ENCODE data around the gene PNO1. TPM values are rescaled to one million over a fixed set of nuclear protein-coding genes. Genes with fewer than 3 reads are reported as not detected.

The PNO1 gene
- total and polyA plus RNA-seq, 12 donors, result 6.0 to 25.5 (median 14.8) TPM

DNA sequence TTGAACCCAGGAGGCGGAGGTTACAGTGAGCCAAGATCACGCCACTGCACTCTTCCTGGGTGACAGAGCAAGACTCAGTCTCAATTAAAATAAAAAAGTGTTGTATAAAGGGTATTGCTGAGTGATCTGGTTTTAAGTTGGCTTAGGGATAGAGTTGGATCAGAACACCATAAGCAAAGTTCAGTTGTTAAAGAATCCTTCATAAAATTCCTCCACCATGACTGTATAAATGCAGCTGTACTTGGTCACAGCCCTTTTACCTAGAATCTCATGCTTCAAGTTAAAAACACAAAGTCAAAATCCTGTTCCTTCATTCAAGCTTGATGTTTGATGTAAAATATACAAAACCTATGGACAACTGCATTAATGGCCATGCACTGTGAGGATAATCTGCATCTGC is 33.4 kb upstream of the PNO1 start:
- intact Hi-C loops (cut with DNase I), result loop anchor here (5.0 to 10.0 kb wide), 3 partner anchors 120 to 318 kb away; partner anchors contain the start of gene PPP3R1 (in 1 of the 2)
- H3K9me3 ChIP-seq (replicated peaks in 1 of 3), result no peaks in the 10 kb centered on the region
- H3K4me1 ChIP-seq (replicated peaks in 1 of 2), result peaks cover 0 to 8% of the 10 kb centered on the region in 2 donors
- no peak overlapping the region for H3K4me3 ChIP-seq
- DNase-seq, result no peak
- TF ChIP-seq, protein P1, sequence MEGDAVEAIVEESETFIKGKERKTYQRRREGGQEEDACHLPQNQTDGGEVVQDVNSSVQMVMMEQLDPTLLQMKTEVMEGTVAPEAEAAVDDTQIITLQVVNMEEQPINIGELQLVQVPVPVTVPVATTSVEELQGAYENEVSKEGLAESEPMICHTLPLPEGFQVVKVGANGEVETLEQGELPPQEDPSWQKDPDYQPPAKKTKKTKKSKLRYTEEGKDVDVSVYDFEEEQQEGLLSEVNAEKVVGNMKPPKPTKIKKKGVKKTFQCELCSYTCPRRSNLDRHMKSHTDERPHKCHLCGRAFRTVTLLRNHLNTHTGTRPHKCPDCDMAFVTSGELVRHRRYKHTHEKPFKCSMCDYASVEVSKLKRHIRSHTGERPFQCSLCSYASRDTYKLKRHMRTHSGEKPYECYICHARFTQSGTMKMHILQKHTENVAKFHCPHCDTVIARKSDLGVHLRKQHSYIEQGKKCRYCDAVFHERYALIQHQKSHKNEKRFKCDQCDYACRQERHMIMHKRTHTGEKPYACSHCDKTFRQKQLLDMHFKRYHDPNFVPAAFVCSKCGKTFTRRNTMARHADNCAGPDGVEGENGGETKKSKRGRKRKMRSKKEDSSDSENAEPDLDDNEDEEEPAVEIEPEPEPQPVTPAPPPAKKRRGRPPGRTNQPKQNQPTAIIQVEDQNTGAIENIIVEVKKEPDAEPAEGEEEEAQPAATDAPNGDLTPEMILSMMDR (IDR thresholded peaks at IDR 0.05), result no peak
- TF ChIP-seq POLR2A (IDR thresholded peaks at IDR 0.05), result no peak
- H3K36me3 ChIP-seq (replicated peaks in 1 of 2), result no peaks in the 10 kb centered on the region
- no peak overlapping the region for H3K27ac ChIP-seq
- 49 to 100% (median 79%) methylated on average over 2 of the region's 2 CpGs for WGBS, 4 donors
- H3K27me3 ChIP-seq, result no peaks in the 10 kb centered on the region

DNA sequence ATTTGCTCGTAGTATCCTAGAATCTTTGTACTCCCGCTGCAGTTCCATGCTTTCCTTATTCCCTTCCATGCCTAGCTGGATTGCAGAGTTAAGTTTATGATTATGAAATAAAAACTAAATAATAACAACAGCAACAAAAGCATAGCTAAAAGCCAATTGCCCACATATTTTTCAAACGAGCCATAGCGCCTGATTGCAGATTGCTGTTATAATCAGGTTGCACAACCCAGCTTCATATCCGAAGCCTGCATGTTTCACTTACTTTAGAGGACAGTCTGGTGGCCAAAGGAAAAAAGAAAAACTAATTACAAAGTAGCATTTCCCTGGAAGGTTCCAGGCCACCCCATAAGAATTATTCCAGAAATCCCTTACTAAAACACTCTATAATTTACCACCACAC is 31.9 kb upstream of the PNO1 start:
- WGBS, 4 donors, result 77 to 91% (median 86%) methylated on average over 5 of the region's 5 CpGs
- H3K9me3 ChIP-seq (replicated peaks in 1 of 3), result no peaks in the 10 kb centered on the region
- no peak overlapping the region for H3K4me3 ChIP-seq
- H3K36me3 ChIP-seq (replicated peaks in 1 of 2), result no peaks in the 10 kb centered on the region
- H3K27me3 ChIP-seq, result no peaks in the 10 kb centered on the region
- no peak for TF ChIP-seq POLR2A (IDR thresholded peaks at IDR 0.05)
- DNase-seq, result no peak
- intact Hi-C loops (cut with DNase I), result loop anchor here (10.0 kb wide), 2 partner anchors 119 to 129 kb away; partner anchors contain the start of gene PPP3R1 (in 1 of the 2)
- H3K27ac ChIP-seq, result no peak overlapping the region
- H3K4me1 ChIP-seq (replicated peaks in 1 of 2), result peaks cover 0 to 8% of the 10 kb centered on the region in 2 donors

DNA sequence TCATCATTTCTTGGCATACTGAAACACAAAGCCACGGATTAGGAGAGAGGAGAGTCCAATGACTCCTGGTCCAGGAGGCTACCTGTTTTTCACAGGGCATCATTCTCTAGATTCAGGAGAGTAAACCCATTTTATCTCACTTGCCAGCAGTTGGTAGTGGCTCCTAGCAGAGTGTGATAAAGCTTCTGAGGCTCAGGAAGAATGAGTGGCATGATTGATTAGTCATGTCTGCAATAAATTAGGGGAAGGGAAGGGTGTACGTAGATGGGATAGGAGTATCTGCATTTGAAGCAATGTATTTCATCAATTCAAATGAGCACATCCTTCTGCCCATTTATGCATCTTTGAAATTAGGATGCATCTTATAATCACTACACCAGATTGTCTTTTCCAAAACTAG is 31.1 kb upstream of the PNO1 start:
- H3K27ac ChIP-seq, result no peak overlapping the region
- intact Hi-C loops (cut with DNase I), result loop anchor here (10.0 kb wide), 2 partner anchors 118 to 128 kb away; partner anchors contain the start of gene PPP3R1 (in 1 of the 2)
- TF ChIP-seq POLR2A (IDR thresholded peaks at IDR 0.05), result no peak
- TF ChIP-seq, protein P1 (IDR thresholded peaks at IDR 0.05), result no peak
- 59 to 85% (median 77%) methylated on average over 2 of the region's 2 CpGs for WGBS, 4 donors
- H3K36me3 ChIP-seq (replicated peaks in 1 of 2), result no peaks in the 10 kb centered on the region
- H3K9me3 ChIP-seq (replicated peaks in 1 of 3), result no peaks in the 10 kb centered on the region
- H3K27me3 ChIP-seq, result no peaks in the 10 kb centered on the region
- no peak for DNase-seq
- peaks cover 0 to 8% of the 10 kb centered on the region in 2 donors for H3K4me1 ChIP-seq (replicated peaks in 1 of 2)
- no peak overlapping the region for H3K4me3 ChIP-seq

DNA sequence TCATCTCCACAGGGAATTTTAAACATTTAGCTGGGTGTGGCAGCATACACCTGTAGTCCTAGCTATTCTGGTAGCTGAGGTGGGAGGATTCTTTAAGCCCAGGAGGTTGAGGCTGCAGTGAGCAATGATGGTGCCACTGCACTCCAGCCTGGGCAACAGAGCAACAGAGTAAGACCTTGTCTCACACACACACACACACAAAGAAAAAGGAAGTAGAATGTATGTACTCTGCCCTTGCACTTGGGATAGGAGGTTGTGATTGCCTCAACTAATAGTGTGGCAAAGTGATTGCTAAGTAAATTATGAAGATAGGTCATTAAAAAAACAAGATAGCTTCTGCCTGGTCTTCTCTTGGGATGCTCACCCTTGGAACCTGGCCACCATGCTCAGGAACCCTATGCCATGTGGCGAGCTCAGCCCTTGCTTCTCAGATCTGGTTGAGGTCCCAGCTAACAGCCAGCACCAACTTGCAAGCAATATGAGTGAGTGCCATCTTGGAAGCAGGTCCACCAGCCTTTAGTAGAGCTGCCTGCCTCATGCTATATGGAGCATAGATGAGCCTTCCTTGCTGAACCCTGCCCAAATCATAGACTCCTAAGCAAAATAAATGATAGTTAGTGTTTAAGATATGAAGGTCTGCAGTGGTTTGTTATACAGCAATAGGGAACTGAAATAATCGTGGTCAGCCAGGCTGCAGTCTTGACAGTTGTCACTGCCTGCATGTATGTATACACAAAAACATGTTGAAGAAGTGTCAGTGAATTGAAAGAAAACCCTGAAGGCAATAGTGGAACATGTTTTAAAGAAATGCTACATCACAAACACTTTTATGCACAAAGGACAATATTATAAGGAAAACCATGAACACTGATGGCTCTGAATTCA is 30.1 kb upstream of the PNO1 start:
- intact Hi-C loops (cut with DNase I), result loop anchor here (10.0 kb wide), 2 partner anchors 117 to 127 kb away; partner anchors contain the start of gene PPP3R1 (in 1 of the 2)
- Histone ChIP-seq H3K9me3 (replicated peaks in 1 of 3) (no peaks in the 10 kb centered on the region), H3K27ac (no peak overlapping the region), H3K36me3 (replicated peaks in 1 of 2) (no peaks in the 10 kb centered on the region), H3K4me1 (replicated peaks in 1 of 2) (peaks cover 0 to 2% of the 10 kb centered on the region in 2 donors), H3K4me3 (no peak overlapping the region), H3K27me3 (no peaks in the 10 kb centered on the region)
- WGBS, 4 donors, result 62 to 91% (median 82%) methylated on average over 2 of the region's 2 CpGs
- TF ChIP-seq, protein P1 (IDR thresholded peaks at IDR 0.05), result no peak
- TF ChIP-seq POLR2A (IDR thresholded peaks at IDR 0.05), result no peak
- DNase-seq, result no peak

Measured in adrenal gland (tissue), 12 donors.